Measurements from ENCODE around the gene CAPN8. TPM values are rescaled to one million over a fixed set of nuclear protein-coding genes. Genes with fewer than 3 reads are reported as not detected.

Gene CAPN8
- total RNA-seq, 3 donors from 2014 or later: 0.32 to 83.9 (median 41.3) TPM

GRCh38 chr1:223639331-223639749 lies 26.2 kb downstream of the CAPN8 start:
- TF ChIP-seq CTCF (IDR thresholded peaks at IDR 0.05) (no peak), POLR2AphosphoS5 (IDR thresholded peaks at IDR 0.05) (no peak), POLR2A (IDR thresholded peaks at IDR 0.05) (no peak)
- H3K9me3 ChIP-seq: no peaks in the 10 kb centered on the region

GRCh38 chr1:223635236-223635635 lies 30.3 kb downstream of the CAPN8 start:
- no peaks in the 10 kb centered on the region for H3K27me3 ChIP-seq
- TF ChIP-seq CTCF (IDR thresholded peaks at IDR 0.05) (no peak), POLR2AphosphoS5 (IDR thresholded peaks at IDR 0.05) (no peak)
- no peak overlapping the region for H3K4me3 ChIP-seq
- no peaks in the 10 kb centered on the region for H3K36me3 ChIP-seq
- intact Hi-C loops (cut with DNase I; ENCODE audit: low total_unique reads): no loop called here
- no peak overlapping the region for H3K27ac ChIP-seq
- H3K4me1 ChIP-seq: no peaks in the 10 kb centered on the region
- H3K9me3 ChIP-seq: no peaks in the 10 kb centered on the region
- no peak for DNase-seq (ENCODE audit: low spot score in 2 of 2)

More at GRCh38 chr1:223639331-223639749, 26.2 kb downstream of the CAPN8 start:
- DNase-seq (ENCODE audit: low spot score in 2 of 2): no peak
- Histone ChIP-seq H3K27ac (no peak overlapping the region), H3K27me3 (no peaks in the 10 kb centered on the region), H3K4me1 (no peaks in the 10 kb centered on the region), H3K36me3 (no peaks in the 10 kb centered on the region), H3K4me3 (no peak overlapping the region)
- intact Hi-C loops (cut with DNase I; ENCODE audit: low total_unique reads): no loop called here

- no peak for TF ChIP-seq CTCF (IDR thresholded peaks at IDR 0.05)
- TF ChIP-seq POLR2AphosphoS5 (IDR thresholded peaks at IDR 0.05): no peak
- no peak for TF ChIP-seq POLR2A (IDR thresholded peaks at IDR 0.05)
- intact Hi-C loops (cut with DNase I; ENCODE audit: low total_unique reads): no loop called here
- H3K27me3 ChIP-seq: no peaks in the 10 kb centered on the region
- no peaks in the 10 kb centered on the region for H3K36me3 ChIP-seq
- H3K27ac ChIP-seq: no peak overlapping the region
- no peak for DNase-seq (ENCODE audit: low spot score in 2 of 2)
- no peak overlapping the region for H3K4me3 ChIP-seq
- no peaks in the 10 kb centered on the region for H3K9me3 ChIP-seq
- no peaks in the 10 kb centered on the region for H3K4me1 ChIP-seq
These were observed 31.1 kb downstream of the CAPN8 start for GRCh38 chr1:223634423-223634822.

- Histone ChIP-seq H3K27ac (no peak overlapping the region), H3K36me3 (no peaks in the 10 kb centered on the region), H3K4me1 (no peaks in the 10 kb centered on the region), H3K27me3 (no peaks in the 10 kb centered on the region), H3K4me3 (no peak overlapping the region), H3K9me3 (no peaks in the 10 kb centered on the region)
- no peak for DNase-seq (ENCODE audit: low spot score in 2 of 2)
- intact Hi-C loops (cut with DNase I; ENCODE audit: low total_unique reads): no loop called here
- no peak for TF ChIP-seq CTCF (IDR thresholded peaks at IDR 0.05)
- no peak for TF ChIP-seq POLR2A (IDR thresholded peaks at IDR 0.05)
- no peak for TF ChIP-seq POLR2AphosphoS5 (IDR thresholded peaks at IDR 0.05)
These were observed 33.5 kb downstream of the CAPN8 start for GRCh38 chr1:223631956-223632355.

GRCh38 chr1:223631473-223631872 lies 34.0 kb downstream of the CAPN8 start:
- no peaks in the 10 kb centered on the region for H3K27me3 ChIP-seq
- no peak for DNase-seq (ENCODE audit: low spot score in 2 of 2)
- H3K27ac ChIP-seq: no peak overlapping the region
- intact Hi-C loops (cut with DNase I; ENCODE audit: low total_unique reads): no loop called here
- no peak for TF ChIP-seq POLR2AphosphoS5 (IDR thresholded peaks at IDR 0.05)
- TF ChIP-seq CTCF (IDR thresholded peaks at IDR 0.05): no peak
- H3K9me3 ChIP-seq: no peaks in the 10 kb centered on the region
- H3K4me3 ChIP-seq: no peak overlapping the region
- no peaks in the 10 kb centered on the region for H3K4me1 ChIP-seq
- no peaks in the 10 kb centered on the region for H3K36me3 ChIP-seq
